ENCODE data around the gene DOP1A. TPM values are rescaled to one million over a fixed set of nuclear protein-coding genes. Genes with fewer than 3 reads are reported as not detected.

DOP1A gene
- total and polyA plus RNA-seq, 10 donors = 4.8 to 47.6 (median 26.0) TPM

- H3K27me3 ChIP-seq (replicated peaks in 1 of 7) = no peaks in the 10 kb centered on the region
- no peak overlapping the region for H3K4me3 ChIP-seq
- H3K36me3 ChIP-seq = peaks cover 0 to 100% (median 71%) of the 10 kb centered on the region in 6 donors
- no peaks in the 10 kb centered on the region for H3K9me3 ChIP-seq
- DNase-seq = no peak
- no peak for TF ChIP-seq POLR2A (IDR thresholded peaks at IDR 0.05)
- no peak for TF ChIP-seq CTCF (IDR thresholded peaks at IDR 0.05 in 8 of 11, conservative IDR thresholded peaks at IDR 0.05 in 3 of 11)
- no peak for TF ChIP-seq POLR2AphosphoS5 (IDR thresholded peaks at IDR 0.05)
- 91 to 99% (median 97%) methylated on average over 5 of the region's 5 CpGs for WGBS, 5 donors
- intact Hi-C loops (cut with DNase I; ENCODE audit: low total_unique reads) = no loop called here
- H3K4me1 ChIP-seq = no peaks in the 10 kb centered on the region
- H3K27ac ChIP-seq = no peak overlapping the region
Measured at GRCh38 chr6:83127258-83127657, 59.8 kb downstream of the DOP1A start.

GRCh38 chr6:83127976-83128375 lies 60.5 kb downstream of the DOP1A start:
- no peaks in the 10 kb centered on the region for H3K4me1 ChIP-seq
- H3K27ac ChIP-seq = no peak overlapping the region
- H3K4me3 ChIP-seq = no peak overlapping the region
- no peak for DNase-seq
- no peaks in the 10 kb centered on the region for H3K9me3 ChIP-seq
- peaks cover 0 to 100% (median 68%) of the 10 kb centered on the region in 6 donors for H3K36me3 ChIP-seq
- H3K27me3 ChIP-seq (replicated peaks in 1 of 7) = no peaks in the 10 kb centered on the region
- intact Hi-C loops (cut with DNase I; ENCODE audit: low total_unique reads) = no loop called here
- 94 to 98% (median 95%) methylated on average over 2 of the region's 2 CpGs for WGBS, 5 donors
- TF ChIP-seq POLR2A (IDR thresholded peaks at IDR 0.05) = no peak
- no peak for TF ChIP-seq POLR2AphosphoS5 (IDR thresholded peaks at IDR 0.05)
- TF ChIP-seq CTCF (IDR thresholded peaks at IDR 0.05 in 8 of 11, conservative IDR thresholded peaks at IDR 0.05 in 3 of 11) = no peak

- Histone ChIP-seq H3K27ac (no peak overlapping the region), H3K4me3 (no peak overlapping the region), H3K4me1 (no peaks in the 10 kb centered on the region), H3K36me3 (peaks cover 0 to 100% (median 46%) of the 10 kb centered on the region in 6 donors), H3K27me3 (replicated peaks in 1 of 7) (no peaks in the 10 kb centered on the region), H3K9me3 (no peaks in the 10 kb centered on the region)
- no peak for DNase-seq
- TF ChIP-seq POLR2A (IDR thresholded peaks at IDR 0.05) = no peak
- TF ChIP-seq POLR2AphosphoS5 (IDR thresholded peaks at IDR 0.05) = no peak
- no peak for TF ChIP-seq CTCF (IDR thresholded peaks at IDR 0.05 in 8 of 11, conservative IDR thresholded peaks at IDR 0.05 in 3 of 11)
- intact Hi-C loops (cut with DNase I; ENCODE audit: low total_unique reads) = no loop called here
- WGBS, 5 donors = 96 to 98% (median 96%) methylated on average over 3 of the region's 3 CpGs
Measured at GRCh38 chr6:83132121-83132520, 64.7 kb downstream of the DOP1A start.

- TF ChIP-seq POLR2AphosphoS5 (IDR thresholded peaks at IDR 0.05) (no peak), POLR2A (IDR thresholded peaks at IDR 0.05) (no peak), CTCF (IDR thresholded peaks at IDR 0.05 in 8 of 11, conservative IDR thresholded peaks at IDR 0.05 in 3 of 11) (no peak)
- Histone ChIP-seq H3K27ac (no peak overlapping the region), H3K36me3 (peaks cover 0 to 94% (median 29%) of the 10 kb centered on the region in 6 donors), H3K4me1 (no peaks in the 10 kb centered on the region), H3K27me3 (replicated peaks in 1 of 7) (no peaks in the 10 kb centered on the region), H3K9me3 (no peaks in the 10 kb centered on the region), H3K4me3 (no peak overlapping the region)
- 92 to 97% (median 95%) methylated on average over 5 of the region's 5 CpGs for WGBS, 5 donors
- no peak for DNase-seq
- intact Hi-C loops (cut with DNase I; ENCODE audit: low total_unique reads) = no loop called here
Measured at GRCh38 chr6:83138118-83138722, 70.7 kb downstream of the DOP1A start.
